Lung microvascular endothelial cell (primary cell): ENCODE results near the gene SART1. TPM values are rescaled to one million over a fixed set of nuclear protein-coding genes. Genes with fewer than 3 reads are reported as not detected.

Experiments used
- DNase-seq, 2 donors: peaks; one replicate each; pipeline versions ENCODE4 v3.0.0 to v3.0.0-alpha.2; 2010; ENCODE audit warnings: low read depth in 2 of 2
- total RNA-seq: library from RNA; depleted of rRNA; stranded (reverse); fragments of >200 nt; gene quantifications from 2 replicates; pipeline ENCODE4 v1.2.1, GENCODE V29; 2014

The SART1 gene, protein sequence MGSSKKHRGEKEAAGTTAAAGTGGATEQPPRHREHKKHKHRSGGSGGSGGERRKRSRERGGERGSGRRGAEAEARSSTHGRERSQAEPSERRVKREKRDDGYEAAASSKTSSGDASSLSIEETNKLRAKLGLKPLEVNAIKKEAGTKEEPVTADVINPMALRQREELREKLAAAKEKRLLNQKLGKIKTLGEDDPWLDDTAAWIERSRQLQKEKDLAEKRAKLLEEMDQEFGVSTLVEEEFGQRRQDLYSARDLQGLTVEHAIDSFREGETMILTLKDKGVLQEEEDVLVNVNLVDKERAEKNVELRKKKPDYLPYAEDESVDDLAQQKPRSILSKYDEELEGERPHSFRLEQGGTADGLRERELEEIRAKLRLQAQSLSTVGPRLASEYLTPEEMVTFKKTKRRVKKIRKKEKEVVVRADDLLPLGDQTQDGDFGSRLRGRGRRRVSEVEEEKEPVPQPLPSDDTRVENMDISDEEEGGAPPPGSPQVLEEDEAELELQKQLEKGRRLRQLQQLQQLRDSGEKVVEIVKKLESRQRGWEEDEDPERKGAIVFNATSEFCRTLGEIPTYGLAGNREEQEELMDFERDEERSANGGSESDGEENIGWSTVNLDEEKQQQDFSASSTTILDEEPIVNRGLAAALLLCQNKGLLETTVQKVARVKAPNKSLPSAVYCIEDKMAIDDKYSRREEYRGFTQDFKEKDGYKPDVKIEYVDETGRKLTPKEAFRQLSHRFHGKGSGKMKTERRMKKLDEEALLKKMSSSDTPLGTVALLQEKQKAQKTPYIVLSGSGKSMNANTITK
- 25.7 and 30.2 TPM in 2 replicates for total RNA-seq

DNA sequence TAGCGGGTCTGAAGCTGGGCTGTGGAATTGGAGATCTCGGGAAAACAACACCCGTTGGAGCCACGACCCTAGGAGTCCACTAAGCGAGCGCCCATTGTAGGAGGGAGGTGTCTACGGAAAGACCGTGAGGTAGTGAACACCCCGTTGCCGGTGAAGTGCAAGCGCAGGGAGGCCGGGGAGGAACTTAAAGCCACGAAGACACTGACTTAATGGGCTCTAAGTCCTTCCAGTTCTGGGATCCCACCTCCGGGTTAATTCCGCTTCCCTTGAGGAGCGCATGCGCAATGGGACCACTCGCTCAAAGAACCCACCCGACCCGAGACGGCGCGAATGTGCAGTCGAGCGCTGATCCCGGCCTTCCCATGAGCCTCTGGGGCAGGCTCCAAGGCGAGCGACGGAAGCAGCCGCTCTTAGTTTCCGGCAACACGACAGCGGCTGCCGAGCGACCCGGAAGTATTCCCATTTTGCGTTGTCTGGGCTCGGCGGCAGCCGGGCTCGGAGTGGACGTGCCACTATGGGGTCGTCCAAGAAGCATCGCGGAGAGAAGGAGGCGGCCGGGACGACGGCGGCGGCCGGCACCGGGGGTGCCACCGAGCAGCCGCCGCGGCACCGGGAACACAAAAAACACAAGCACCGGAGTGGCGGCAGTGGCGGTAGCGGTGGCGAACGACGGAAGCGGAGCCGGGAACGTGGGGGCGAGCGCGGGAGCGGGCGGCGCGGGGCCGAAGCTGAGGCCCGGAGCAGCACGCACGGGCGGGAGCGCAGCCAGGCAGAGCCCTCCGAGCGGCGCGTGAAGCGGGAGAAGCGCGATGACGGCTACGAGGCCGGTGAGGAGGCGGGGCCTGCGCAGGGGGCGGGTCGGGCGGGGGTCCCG lies at the start of gene SART1:
Gene SART1 (plus strand): TSS at position 468 of the 874 bp plus-strand sequence. CDS start 47 bp downstream, at position 515.
- peak; percentile 99 for DNase-seq

DNA sequence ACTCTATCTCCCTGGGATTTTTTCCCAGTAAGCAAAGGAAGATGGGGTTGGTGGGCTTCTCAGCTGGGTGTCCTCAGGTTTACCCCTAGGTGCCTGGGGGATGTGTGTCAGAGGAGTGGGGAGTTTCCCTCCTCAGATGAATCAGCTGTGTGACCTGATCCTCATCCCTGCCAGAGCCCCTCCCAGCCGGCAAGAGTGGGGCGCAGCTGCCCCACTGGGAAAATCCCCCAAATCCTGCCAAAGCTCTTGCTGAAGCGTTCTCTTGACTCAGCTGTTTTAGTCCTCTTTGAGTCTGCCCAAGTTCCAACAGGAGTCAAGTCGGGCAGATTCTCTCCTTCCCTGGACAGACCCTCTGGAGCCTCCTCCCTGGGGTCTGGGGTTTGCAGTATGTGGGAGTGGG lies 48.7 kb upstream of the SART1 start:
- DNase-seq: peak in 1 of 2 donors; percentile 81

DNA sequence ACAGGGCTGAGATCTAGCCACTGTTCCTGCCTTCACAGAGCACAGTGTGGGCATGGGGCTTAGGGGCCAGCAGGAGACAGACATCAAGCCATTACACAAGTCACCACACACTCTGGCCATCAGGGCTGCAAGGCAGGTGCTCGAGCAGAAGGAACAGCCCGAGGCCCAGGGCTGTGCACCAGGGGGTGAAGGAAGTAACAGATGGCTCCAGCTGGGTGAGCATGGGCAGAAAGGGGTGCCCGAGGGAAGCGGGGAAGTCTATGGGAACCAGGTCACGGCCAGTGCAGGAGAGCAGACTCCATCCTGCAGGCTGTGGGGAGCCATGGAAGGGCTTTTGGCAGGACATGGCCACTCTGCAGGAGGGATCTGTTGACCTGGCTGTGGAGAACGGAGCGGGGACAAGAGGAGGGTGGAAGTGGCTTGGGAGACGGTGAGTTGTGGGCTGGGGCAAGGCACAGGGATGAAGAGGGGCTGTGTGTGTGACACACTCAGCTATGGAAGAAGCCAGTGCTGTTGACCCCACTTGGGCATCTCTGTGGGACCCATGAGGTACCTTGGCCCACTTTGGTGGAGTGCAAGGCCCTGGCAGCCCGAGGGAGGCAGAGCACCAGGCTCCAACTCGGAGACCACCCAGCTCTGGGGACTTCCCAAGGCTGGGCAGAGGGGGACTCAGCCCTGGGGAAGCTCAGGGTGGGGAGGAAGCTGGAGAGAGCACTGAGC lies 46.3 kb upstream of the SART1 start:
- DNase-seq: no peak

DNA sequence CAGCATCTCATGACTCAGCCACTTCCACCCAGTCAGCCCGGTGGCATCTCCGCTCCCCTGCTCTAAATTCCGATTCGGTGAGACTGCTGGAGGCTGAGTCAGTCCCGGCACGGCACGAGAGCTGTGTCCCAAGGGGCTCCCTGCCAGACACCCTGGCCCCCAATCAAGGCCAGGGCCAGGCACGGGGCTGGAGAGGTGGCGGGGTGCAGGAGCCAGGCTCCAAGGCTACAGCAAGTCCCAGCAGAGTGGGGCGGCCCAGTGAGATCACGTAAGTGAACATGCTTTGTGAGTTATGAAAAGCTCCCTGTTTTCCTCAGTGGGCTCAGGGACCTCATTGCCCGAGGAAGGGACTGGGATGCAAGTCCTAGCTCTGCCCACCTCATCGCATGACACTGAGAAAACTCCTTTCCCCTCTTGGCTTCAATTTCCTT lies 45.7 kb upstream of the SART1 start:
- peak; percentile 84 to 97 for DNase-seq

DNA sequence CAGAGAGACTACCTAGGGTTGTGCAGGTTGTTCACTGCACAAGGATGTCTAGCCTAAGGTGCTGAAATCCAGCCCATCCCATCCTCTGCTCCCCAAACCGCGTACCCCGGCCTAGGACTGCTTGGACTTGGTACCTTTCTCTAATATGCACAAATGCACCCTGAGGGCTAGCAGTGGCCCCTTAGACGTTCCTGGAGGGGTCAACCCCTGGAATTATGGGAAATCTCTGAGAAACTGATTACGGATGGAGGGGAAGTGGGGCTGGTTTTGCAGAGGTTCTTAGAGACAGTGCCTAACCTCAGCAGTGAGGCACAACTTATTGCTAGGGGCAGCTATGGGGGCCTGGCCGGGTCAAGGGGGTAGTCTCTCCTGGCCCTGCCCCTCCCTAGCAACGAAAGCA lies 45.1 kb upstream of the SART1 start:
- no peak for DNase-seq

DNA sequence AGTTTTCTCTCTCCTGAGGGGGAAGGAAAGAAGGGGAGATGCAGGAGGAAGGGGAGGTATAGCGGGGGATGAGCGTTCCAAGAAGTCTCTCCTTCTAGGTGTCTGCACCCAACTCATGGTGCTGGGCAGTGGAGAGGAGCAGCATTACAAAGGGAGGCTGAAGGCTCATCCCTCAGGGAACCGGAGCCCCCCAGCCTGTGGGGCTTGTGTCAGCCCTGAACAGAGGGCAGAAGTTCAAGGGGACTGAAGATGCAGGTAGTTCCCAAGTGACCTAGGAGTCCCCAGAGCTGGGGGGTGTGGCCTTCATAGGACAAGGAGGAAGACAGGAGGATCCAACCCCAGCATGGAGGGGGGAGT lies 44.5 kb upstream of the SART1 start:
- DNase-seq: no peak

DNA sequence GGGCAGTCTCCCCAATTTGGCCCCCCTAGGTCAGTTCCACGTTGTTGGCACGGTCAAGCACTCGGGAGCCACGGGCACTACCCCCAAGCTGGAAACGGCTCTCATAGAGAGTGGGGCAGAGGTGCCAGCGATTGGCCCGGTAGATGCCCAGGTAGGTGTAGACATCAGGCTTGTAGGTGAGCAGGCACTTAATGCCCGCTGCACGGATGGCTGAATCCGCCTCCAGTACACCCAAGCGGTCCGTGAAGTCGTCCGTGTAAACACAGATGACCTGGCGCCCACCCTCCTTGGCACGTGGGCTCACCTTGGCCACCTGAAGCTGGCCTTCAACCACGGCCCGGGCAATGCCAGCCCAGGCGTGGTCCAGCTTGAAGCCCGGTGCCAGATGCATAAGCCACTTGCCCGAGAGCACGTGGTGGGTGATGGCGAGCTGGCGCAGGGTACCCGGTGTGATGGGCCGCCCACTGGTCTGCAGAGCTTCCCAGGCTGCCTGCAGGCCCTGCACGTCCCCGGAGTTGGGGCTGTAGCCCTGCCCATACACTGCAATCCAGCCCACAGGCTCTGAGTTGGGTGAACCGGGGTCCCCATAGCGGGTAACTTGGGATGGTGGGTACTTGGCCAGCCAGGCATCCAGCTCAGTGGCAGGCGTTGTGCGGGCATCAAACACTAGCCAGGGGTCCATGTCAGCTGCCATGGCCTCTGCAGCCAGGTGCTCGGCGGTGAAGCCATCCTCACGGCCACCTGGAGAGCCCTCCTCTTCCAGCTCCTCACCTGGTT lies 43.9 kb upstream of the SART1 start:
- no peak for DNase-seq

DNA sequence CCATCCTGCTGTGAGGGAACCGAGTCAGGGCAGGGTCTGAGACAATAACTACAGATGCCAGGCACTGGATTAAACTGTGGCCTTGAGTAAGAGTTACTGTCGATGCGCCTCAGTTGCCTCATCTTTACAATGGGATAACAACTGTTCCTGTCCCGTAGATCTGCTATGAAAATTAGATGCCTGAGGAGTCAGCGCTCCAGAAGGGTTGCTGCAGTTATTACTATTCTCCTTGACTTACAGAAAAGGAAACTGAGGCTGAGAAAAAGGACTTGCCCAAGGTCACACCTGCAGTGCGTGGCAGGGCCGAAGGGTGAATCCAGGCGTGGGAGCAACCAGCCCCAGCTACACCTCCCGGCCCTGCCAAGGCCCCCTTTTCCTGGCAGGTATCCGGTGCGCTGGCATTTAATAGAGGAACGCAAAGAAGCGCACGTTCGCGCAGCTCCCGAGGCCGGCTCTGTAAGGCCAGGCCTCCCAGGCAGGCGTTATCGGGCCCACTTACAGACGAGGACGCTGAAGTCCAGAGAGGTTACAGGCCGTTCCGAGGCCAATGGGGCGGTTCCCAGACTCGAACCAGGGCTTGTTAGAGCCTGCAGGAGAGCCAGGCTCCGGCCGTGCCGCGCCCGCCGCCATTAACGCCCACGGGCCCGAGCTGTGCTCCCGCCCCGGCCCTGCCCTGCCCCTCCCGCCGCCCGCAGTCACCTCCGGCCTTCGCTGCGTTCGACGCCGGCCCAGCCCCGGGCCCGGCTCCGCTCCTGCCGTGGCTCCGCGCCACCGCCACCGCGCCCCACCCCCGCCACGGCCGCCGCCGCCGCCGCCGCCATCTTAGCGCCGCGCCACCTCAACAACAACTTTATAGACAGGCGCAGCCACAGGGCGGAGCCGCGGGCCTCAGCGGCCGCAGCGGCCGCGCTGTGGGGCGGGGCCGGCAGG lies 43.1 kb upstream of the SART1 start, which contains the start of gene C11orf68:
Gene C11orf68 (minus strand): TSS at position 852 of the 930 bp plus-strand sequence. CDS start 31 bp downstream, at position 821.
- peak; percentile 57 to 61 for DNase-seq

DNA sequence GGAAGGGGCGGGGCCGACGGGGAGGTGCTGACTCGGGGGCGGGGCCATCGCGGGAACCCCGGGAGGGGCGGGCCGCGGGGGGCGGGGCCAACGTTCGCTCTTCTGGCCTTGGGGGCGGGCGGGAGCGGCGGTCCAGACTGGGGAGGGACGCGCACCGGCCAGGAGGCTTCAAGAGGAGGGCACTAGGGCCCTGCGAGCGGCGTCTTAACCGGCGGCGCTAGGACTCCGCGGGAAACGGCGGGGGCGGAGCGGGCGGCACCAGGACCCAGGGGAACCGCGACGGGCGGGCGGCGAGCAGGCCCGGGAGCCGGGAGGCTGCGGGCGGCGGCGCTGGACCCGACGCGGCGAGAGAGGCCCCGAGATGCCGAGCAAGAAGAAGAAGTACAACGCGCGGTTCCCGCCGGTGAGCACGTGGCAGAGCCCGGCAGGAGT lies 42.4 kb upstream of the SART1 start, which contains the start of gene DRAP1:
Gene DRAP1 (plus strand): TSS at position 286 of the 432 bp plus-strand sequence. CDS start 76 bp downstream, at position 362.
- peak; percentile 99 for DNase-seq

DNA sequence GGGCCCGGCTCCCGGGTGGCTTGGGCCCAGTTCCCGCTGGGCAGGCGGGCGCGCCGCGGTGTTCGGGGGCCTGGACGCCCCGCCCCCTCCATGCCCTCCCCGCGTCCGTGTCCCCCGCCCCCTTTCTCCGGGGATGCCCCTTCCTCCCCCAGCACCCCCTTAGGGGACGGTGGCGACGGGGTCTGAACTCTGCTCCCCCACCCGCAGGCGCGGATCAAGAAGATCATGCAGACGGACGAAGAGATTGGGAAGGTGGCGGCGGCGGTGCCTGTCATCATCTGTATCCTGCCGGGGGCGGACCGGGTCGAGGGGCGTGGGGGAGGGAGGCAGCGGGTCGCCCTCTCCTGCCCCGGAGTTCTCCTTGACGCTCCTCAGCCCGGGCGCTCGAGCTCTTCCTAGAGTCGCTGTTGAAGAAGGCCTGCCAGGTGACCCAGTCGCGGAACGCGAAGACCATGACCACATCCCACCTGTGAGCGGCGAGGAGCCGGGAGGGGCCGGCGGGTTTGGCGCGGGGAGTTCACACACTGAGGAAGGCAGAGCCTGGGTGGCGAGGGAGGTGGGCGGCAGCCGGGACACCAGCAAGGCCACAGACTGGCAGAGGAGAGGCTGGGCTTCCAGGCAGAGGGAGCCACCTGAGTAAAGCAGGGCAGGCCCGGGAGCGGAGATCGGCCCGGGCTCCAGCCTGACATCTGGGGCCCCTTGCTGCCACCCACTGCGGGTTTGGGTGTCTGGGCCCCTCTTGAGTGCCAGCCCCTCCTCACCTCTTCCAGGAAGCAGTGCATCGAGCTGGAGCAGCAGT lies 41.8 kb upstream of the SART1 start:
- DNase-seq: no peak

DNA sequence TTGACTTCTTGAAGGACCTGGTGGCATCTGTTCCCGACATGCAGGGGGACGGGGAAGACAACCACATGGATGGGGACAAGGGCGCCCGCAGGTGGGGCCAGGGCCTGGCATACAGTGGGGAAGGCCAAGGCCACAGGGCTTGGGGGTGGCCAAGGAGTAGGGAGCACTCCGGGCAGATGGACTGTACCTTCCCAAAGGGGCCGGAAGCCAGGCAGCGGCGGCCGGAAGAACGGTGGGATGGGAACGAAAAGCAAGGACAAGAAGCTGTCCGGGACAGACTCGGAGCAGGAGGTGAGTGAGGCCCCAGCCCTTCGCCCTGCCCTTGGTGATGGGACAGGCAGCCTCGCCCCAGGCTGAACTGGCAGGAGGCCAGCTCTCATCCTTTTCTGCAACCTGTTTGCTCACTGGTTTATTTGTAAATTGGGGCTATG lies 41.1 kb upstream of the SART1 start:
- DNase-seq: no peak

DNA sequence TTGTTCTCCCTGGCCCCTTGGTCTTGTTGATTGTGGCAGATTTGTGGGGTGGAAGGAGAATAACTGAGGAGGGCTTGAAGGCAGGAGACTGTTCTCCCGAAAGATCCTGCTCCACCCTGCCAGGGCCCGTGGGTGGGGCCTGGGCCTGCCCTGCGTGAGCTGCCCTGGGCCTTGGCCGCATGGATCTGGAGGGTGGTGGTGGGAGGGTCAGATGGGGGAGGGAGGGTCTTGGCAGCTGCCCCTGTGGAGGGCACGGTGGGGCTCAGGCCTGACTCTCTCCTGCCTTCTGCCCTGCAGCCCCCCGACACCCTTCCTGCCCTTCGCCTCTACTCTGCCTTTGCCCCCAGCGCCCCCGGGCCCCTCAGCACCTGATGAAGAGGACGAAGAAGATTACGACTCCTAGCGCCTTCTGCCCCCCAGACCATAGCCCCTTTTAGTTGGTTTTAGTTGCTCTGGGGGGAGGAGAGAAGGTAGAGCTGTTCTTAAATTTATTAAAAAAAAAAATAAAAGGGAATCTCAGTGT lies 40.4 kb upstream of the SART1 start:
- no peak for DNase-seq

DNA sequence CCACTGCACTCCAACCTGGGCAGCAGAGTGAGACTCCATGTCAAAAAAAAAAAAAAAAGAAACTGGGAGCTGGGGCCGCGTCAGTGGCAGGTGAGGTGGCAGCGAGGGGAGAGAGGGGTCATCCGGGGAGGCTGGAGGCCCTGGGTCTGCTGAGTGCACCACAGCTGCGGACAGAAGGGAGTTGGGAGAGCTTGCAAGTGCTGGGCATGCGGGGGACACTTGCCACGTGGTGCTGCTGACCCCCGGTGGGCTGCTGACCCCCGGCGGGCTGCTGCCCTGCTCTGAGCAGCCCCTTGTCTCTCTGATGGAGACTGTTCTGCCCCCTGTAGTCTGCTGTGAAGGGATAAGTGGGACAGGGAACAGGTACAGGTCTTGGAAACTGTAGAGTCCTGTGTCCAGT lies 39.7 kb upstream of the SART1 start:
- no peak for DNase-seq

DNA sequence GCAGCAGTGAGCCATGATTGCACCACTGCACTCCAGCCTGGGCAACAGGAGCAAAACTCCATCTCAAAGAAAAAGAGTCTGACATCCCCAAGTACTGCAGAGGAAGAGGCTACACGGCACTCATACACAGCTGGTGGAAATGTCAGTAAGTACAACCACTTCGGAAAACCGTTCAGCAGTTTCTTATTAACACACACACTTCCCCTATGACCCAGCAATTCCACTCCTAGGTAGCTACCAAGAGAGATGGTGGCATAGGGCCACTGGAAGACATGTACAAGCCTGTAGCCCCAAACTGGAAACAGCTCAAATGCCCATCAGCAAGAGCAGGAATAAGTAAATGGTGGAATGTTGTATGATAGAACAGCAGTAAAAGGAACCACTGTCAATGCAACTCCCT lies 39.0 kb upstream of the SART1 start:
- no peak for DNase-seq

DNA sequence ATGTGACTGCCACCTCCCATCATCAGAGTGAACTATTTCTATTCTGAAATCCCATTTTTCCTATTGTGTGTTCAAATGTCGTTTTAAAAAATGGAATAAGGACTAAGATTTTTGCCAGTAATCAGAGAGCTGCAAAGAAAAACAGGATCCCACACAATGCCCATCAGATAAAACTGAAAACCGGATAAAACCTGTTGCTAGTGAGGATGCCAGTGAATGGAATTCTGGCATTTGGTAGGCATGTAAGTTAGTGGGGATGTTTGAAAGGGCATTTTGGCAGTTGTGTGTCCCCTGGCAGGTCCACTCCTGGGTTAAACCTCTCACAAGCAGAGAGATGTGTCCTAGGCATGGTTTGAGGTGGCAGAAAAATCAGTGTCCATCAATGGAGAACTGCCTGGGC lies 36.1 kb upstream of the SART1 start:
- DNase-seq: no peak

DNA sequence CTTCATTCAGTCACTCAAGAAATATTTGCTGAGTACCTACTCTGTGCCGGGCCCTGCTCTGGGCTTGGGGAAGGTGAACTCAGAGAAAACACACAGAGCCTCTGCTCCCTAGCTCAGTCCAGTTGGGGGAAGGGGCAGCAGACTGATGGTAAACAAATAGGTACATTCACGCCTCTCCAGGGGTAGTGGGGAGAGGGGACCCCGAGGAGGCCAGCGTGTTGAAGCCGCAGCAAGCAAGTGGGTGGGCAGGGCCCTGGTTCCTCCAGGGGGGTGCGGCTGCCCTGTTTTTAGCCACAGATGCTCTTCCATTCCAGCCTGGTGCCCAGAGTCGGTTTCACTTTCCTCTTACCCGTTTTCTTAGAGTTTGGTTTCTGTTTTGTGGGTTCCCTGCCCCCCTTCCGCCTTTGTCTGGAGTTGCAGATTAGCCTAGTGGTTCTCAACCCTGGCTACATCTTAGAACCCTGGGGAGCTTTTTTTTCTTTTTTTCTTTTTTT lies 33.6 kb upstream of the SART1 start:
- no peak for DNase-seq

DNA sequence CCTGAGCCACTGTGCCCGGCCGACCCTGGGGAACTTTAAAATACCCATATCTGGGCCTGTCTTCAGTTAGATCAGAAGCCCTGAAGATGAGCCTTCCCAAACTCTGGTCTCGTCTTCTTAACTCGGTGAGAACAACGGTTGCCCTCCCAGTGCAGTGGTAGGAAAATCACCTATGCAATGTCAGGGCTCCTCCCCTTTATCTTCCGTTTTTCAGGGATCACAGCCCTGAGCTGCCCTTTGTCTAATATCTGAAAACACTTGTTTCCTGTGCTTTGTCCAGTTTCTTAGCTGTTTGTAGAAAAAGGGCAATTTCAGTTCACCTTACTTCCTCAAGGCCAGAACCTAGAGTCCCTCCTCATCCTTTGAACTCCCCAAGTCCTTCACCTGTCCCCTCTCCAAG lies 32.9 kb upstream of the SART1 start:
- DNase-seq: no peak
